Smooth muscle cell of the brain vasculature (primary cell): ENCODE results near the gene PSME4.
"Not testable (repeated sequence)": the region's sequence is repeated elsewhere in the genome, so short reads cannot be mapped to it uniquely, and the experiment has no call there.

Source experiments
- DNase-seq: peaks from one replicate; pipeline ENCODE4 v3.0.0-alpha.2; 2012; ENCODE audit warnings: low read depth, low spot score

The PSME4 gene

DNA sequence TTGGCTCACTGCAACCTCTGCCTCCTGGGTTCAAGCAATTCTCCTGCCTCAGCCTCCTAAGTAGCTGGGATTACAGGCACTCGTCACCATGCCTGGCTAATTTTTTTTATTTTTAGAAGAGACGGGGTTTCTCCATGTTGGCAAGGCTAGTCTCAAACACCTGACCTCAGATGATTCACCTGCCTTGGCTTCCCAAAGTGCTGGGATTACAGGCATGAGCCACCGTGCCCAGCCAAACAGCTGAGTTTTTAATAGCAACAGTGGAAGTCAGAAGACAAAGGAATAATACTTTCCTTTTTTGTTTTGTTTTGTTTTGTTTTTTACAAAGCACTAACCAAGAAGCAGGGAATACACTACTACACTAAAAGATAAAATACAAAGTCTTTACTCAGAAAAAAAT lies 127.9 kb downstream of the PSME4 start:
- DNase-seq, result no peak

DNA sequence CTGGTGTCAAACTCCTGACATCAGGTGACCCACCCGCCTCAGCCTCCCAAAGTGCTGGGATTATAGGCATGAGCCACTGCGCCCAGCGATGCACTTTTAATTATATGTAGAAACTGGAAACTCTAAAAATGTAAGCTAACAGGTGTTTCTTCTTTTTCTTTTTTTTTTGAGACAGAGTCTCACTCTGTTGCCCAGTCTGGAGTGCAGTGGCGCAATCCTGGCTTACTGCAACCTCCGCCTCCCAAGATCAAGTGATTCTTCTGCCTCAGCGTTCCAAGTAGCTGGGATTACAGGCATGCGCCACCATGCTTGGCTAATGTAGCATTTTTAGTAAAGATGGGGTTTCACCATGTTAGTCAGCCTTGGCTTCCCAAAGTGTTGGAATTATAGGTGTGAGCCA lies 129.1 kb downstream of the PSME4 start:
- not testable (repeated sequence) for DNase-seq

DNA sequence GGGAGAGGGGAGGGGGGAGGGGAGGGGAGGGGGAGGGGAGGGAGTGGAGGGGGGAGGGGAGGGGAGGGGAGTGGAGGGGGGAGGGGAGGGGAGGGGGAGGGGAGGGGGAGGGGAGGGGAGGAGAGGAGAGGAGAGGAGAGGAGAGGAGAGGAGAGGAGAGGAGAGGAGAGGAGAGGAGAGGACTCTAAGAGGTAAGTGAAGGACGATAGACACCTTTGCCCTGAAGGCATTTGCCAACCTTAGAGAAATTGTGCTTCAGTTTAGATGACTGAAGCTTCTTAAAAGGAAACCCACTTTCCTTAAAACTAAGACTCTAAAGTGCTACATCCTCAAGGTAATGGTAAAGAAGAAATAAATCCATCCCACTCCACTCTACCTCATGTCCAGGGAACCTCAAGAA lies 130.2 kb downstream of the PSME4 start:
- DNase-seq, result no peak

DNA sequence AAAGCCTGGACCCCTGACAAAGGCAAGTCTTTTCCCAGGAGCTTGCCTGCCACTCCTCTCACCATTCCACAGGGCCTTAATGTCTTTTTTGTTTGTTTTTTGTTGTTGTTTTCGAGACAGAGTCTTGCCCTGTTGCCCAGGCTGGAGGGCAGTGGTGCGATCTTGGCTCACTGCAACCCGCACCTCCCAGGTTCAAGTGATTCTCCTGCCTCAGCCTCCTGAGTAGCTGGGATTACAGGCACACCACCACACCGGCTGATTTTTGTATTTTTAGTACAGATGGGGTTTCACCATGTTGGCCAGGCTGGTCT lies 140.9 kb downstream of the PSME4 start:
- not testable (repeated sequence) for DNase-seq

DNA sequence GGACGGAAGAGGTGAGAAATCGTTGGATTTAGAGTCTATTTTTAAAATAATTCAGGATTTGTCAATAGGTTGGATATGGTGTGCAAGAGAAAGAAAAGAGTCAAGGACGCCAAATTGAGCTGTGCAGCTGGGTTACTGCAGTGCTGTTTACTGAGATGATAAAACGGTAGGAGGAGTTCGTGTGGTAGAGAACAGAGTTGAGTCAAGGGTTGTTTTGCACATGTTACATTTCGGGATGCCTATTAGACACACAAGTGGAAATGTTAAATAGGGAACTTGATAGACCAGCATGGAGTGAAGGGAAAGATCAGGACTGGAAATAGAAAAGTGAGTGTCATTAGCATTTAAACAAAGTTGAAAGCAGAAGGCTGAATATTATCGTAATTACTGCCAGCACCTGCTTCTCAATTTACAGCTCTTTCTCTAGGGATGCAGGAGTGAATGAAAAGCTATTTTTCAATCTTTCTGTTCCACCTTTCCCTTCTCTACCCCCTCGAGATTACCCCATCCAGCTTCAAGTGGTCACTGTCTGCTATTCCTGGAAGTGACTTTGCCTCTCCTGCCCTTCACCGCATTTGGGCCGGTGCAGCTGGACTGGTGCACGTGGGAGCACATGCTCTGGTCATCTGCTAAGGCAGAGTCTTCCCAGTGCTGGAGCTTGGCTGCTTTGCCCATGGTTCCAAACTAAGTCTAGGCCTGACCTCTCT lies 141.4 kb downstream of the PSME4 start:
- no peak for DNase-seq

DNA sequence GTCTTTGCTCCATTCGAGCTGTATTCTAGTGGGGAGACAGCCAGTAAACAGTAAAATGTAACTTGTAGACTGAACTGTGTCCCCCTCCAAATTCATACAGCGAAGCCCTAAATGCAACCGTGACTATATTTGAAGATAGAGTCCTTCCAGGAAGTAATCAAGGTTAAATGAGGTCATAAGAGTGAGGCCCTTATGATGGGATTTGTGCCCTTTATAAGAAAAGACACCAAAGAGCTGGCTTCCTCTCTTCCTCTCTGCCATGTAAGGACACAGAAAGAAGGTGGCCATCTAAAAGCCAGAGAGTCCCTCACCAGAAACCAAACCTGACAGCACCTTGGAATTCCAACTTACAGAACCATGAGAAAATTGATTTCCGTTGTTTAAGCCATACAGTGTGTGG lies 142.5 kb downstream of the PSME4 start:
- no peak for DNase-seq

DNA sequence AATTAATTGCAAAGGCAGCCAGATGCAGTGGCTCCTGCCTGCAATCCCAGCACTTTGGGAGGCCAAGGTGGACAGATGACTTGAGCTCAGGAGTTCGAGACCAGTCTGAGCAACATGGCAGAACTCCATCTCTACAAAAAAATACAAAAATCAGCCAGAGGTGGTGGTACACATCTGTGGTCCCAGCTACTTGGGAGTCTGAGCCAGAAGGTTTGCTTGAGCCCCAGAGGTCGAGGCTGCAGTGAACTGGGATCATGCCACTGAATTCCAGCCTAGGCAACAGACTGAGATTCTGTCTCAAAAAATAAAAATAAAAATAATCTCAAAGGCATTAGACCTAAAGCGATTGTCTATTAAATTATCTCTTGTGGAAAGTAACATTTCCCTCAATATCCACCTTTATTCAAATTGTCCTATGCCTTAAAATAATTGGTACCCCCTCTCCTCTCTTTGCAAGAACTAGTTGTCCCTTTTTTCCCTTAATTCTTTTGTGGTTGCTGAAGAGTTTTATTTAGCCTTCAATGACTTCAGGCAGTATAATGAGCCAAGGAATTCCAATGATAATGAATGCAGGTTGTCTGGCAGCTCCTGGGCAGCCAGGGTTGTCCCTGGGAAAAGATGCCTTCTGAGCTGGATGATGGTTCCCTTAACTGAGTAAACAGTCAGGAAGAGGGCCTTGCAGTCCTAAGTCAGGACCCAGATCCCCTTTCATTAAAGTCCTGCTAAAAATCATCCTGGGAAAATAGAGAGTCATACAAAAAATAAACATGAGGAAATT lies 143.2 kb downstream of the PSME4 start:
- no peak for DNase-seq

DNA sequence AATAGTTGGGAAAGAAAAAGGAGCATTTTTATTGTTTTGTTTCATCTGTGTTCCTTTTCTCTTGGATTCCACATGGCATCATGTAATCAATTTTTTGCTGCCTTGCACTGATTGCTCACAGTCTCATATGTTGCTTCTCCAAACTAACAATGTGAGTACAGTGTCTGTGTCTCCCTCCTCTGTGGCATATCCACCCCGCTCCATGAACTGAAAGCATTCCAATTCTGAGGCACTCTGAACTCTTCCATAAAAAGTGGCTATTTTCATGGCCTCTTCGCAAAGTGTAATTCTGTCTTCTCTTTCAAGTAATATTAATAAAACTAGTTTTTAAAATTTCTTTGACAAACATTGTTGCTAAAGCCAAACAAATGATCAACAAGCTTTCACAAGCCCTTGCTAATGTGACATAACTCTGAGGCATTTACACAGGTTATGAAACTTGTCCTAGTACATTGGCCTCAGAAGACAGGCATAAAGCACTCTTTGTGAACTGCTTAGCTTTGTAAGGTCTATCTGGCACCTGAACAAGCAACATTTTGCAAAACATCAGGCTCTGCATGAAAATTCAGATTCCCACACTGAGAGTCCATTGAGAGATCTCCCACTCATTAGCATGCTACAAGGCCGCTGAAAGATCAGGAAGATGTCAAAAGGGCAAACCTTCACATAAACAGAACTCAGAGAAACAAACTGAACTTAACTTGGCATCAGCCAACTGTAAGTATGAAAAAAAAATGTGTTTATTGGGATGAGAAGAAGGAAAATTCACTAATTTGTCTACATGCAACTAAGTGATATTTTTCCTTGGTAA lies 144.0 kb downstream of the PSME4 start:
- no peak for DNase-seq

DNA sequence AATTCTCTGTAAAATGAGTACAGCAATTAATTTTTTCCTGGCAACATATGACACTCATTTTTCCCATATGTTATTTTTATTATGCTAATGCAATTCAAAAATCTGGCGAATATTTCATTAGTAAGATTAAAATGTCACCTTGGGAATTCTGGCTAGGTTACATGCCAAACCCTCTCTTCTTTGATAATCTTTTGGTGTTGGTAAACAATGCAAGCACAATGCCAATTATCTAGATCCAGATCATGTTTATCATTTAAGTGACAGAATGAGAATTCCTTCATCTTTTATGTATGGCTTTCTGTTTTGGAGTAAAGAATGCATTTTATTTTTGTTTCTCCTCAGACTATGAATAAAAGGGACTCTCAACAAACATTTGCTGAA lies 144.8 kb downstream of the PSME4 start:
- no peak for DNase-seq

DNA sequence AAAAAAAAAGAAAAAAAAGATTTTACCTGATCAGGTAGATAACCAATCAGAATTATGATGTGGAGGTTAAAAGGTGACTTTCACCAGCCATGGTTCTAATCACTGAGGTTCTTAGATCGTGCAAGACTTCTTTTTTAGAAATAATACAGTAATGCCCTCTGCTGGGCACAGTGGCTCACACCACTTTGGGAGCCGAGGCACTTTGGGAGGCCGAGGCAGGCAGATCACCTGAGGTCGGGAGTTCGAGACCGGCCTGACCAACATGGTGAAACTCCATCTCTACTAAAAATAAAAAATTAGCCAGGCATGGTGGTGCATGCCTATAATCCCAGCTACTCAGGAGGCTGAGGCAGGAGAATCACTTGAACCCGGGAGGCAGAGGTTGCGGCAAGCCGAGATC lies 147.2 kb downstream of the PSME4 start:
- not testable (repeated sequence) for DNase-seq

DNA sequence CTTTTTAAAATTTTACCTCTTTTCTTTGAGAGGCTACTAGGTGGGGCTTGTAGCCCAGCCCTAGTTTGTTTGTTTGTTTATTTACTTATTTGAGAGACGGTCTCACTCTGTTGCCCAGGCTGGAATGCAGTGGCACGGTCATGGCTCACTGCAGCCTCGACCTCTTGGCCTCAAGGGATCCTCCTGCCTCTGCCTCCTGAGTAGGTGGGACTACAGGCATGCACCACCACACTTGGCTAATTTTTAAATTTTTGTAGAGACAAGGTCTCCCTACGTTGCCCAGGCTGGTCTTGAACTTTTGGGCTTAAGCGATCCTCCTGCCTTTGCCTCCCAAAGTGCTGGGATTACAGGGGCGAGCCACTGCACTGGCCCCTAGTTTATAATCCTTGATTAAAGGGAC lies 149.0 kb downstream of the PSME4 start:
- no peak for DNase-seq

DNA sequence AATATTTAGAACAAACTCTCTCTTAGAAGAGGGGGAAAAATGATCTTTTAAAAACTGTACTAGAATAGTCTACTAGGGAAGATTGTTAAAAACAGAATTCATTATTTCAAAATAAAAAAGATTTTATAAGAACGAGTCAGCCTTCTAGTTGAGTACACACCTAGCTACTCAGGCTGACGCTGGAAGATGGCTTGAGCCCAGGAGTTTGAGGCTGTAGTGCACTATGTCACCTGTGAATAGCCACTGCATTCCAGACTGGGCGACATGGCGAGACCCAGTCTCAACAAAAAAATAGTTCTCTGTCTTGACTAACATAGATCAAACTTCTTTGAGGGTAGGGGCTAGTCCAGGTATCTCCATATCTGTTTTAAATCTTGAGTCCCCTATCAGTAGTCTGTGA lies 150.1 kb downstream of the PSME4 start:
- DNase-seq, result no peak

DNA sequence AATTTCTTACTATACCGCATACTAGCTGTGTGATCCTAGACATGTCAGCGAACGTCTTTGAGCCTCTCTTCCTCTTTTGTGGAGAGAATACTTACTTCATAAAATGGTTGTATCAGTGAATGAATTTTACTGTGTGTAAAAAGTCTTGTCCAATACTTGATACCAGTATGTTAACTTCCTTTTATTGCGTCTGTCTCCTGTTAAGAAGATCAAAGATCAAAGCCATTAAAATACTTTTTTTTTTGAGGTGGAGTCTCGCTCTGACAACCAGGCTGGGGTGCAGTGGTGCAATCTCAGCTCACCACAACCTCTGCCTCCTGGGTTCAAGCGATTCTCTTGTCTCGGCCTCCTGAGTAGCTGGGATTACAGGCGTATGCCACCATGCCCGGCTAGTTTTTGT lies 150.7 kb downstream of the PSME4 start:
- no peak for DNase-seq

DNA sequence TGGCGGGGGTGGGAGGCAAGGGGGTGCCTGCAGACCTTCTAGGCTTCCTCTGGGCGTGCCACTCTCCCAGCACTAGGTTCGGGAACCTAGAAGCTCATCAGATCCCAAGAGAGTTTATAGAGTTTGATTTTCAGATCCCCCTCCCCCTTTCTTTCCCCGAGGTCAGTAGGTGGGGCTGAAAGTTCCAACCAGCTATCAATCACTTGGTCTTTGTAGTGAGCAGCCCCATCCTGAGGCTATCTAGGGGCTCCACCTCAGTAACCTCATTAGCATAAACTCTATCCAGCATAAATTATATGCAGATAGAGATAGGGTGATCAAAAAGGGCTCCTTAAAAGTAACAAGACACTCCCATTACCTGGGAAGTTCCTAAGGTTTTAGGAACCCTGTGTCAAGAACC lies 151.2 kb downstream of the PSME4 start:
- DNase-seq, result no peak

DNA sequence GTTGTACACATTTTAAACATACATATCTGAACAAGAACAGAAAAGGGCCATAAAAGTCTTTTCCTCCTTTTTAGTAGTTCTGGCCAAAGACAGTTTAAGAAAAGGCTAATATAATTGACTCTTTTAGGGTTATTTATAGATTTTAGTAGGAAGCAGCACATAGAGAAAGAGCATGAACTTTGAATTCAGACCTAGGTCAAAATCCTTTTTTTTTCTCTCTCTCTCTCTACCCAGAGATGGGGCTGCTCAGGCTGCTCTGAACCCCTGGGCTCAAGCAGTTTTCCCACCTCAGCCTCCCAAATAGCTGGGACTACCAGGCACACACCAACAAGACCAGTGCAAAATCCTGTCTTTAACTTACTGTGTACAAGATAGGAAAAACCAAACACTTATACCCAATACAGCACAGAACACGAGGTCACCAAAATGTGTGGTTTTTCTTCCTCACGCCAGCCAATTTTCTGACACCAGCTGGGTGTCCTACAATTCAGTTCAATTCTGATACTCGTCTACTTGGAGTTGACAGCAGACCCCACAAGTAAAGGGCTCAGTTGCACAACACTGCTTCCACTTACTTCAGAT lies 151.8 kb downstream of the PSME4 start:
- DNase-seq, result no peak
